Rectal smooth muscle tissue (tissue), 1 donor: Measurements from ENCODE around the gene CA5A.

ENCODE experiments used
- H3K27ac ChIP-seq: one replicate; pipeline ENCODE4 v1.7.0; 2013; ENCODE audit warnings: low read depth, low read length, inconsistent platforms
- H3K27me3 ChIP-seq: one replicate; pipeline ENCODE4 v1.7.0; 2013; ENCODE audit warnings: low read length; ENCODE audit not compliant: control insufficient read depth, insufficient read depth
- H3K36me3 ChIP-seq: one replicate; pipeline ENCODE4 v1.7.0; 2013; ENCODE audit warnings: low read length; ENCODE audit not compliant: control insufficient read depth, insufficient read depth
- H3K4me1 ChIP-seq: one replicate; pipeline ENCODE4 v1.7.0; 2013; ENCODE audit warnings: low read length; ENCODE audit not compliant: control insufficient read depth, insufficient read depth
- H3K4me3 ChIP-seq: one replicate; pipeline ENCODE4 v1.7.0; 2013; ENCODE audit warnings: low read length
- H3K9ac ChIP-seq: one replicate; pipeline ENCODE4 v1.7.0; 2013; ENCODE audit warnings: low read length

CA5A gene

GRCh38 chr16:87847467-87847784 lies 88.9 kb downstream of the CA5A start:
- no peaks in the 10 kb centered on the region for H3K4me1 ChIP-seq
- no peak overlapping the region for H3K9ac ChIP-seq
- no peaks in the 10 kb centered on the region for H3K36me3 ChIP-seq
- no peaks in the 10 kb centered on the region for H3K27me3 ChIP-seq
- no peak overlapping the region for H3K27ac ChIP-seq
- H3K4me3 ChIP-seq: no peak overlapping the region

GRCh38 chr16:87846705-87847466 lies 89.4 kb downstream of the CA5A start:
- no peak overlapping the region for H3K4me3 ChIP-seq
- no peak overlapping the region for H3K9ac ChIP-seq
- H3K36me3 ChIP-seq: no peaks in the 10 kb centered on the region
- H3K4me1 ChIP-seq: no peaks in the 10 kb centered on the region
- no peak overlapping the region for H3K27ac ChIP-seq
- H3K27me3 ChIP-seq: no peaks in the 10 kb centered on the region

- H3K27me3 ChIP-seq: no peaks in the 10 kb centered on the region
- H3K27ac ChIP-seq: no peak overlapping the region
- no peaks in the 10 kb centered on the region for H3K4me1 ChIP-seq
- no peaks in the 10 kb centered on the region for H3K36me3 ChIP-seq
- H3K4me3 ChIP-seq: no peak overlapping the region
- no peak overlapping the region for H3K9ac ChIP-seq
Observed at GRCh38 chr16:87845807-87846619, 90.3 kb downstream of the CA5A start.

GRCh38 chr16:87845213-87845612 lies 91.1 kb downstream of the CA5A start:
- no peaks in the 10 kb centered on the region for H3K36me3 ChIP-seq
- no peak overlapping the region for H3K9ac ChIP-seq
- no peak overlapping the region for H3K27ac ChIP-seq
- H3K27me3 ChIP-seq: no peaks in the 10 kb centered on the region
- H3K4me3 ChIP-seq: no peak overlapping the region
- no peaks in the 10 kb centered on the region for H3K4me1 ChIP-seq

- Histone ChIP-seq H3K27me3 (no peaks in the 10 kb centered on the region), H3K27ac (no peak overlapping the region), H3K9ac (no peak overlapping the region), H3K36me3 (no peaks in the 10 kb centered on the region), H3K4me3 (no peak overlapping the region), H3K4me1 (no peaks in the 10 kb centered on the region)
Observed at GRCh38 chr16:87844809-87845208, 91.5 kb downstream of the CA5A start.

GRCh38 chr16:87844120-87844733 lies 92.1 kb downstream of the CA5A start:
- H3K27me3 ChIP-seq: no peaks in the 10 kb centered on the region
- no peak overlapping the region for H3K27ac ChIP-seq
- H3K4me3 ChIP-seq: no peak overlapping the region
- no peaks in the 10 kb centered on the region for H3K4me1 ChIP-seq
- H3K36me3 ChIP-seq: no peaks in the 10 kb centered on the region
- H3K9ac ChIP-seq: no peak overlapping the region

GRCh38 chr16:87843678-87844105 lies 92.6 kb downstream of the CA5A start:
- Histone ChIP-seq H3K27me3 (no peaks in the 10 kb centered on the region), H3K27ac (no peak overlapping the region), H3K9ac (no peak overlapping the region), H3K4me3 (no peak overlapping the region), H3K4me1 (no peaks in the 10 kb centered on the region), H3K36me3 (no peaks in the 10 kb centered on the region)

GRCh38 chr16:87842209-87842869 lies 94.0 kb downstream of the CA5A start:
- Histone ChIP-seq H3K27ac (no peak overlapping the region), H3K36me3 (peaks cover under 1% of the 10 kb centered on the region), H3K4me1 (no peaks in the 10 kb centered on the region), H3K27me3 (no peaks in the 10 kb centered on the region), H3K4me3 (no peak overlapping the region), H3K9ac (no peak overlapping the region)

- Histone ChIP-seq H3K27me3 (no peaks in the 10 kb centered on the region), H3K36me3 (peaks cover 7% of the 10 kb centered on the region), H3K9ac (no peak overlapping the region), H3K4me3 (no peak overlapping the region), H3K27ac (no peak overlapping the region), H3K4me1 (no peaks in the 10 kb centered on the region)
Observed at GRCh38 chr16:87841340-87842208, 94.8 kb downstream of the CA5A start.

- Histone ChIP-seq H3K27me3 (no peaks in the 10 kb centered on the region), H3K9ac (no peak overlapping the region), H3K4me1 (no peaks in the 10 kb centered on the region), H3K4me3 (no peak overlapping the region), H3K27ac (no peak overlapping the region), H3K36me3 (peaks cover 11% of the 10 kb centered on the region)
Observed at GRCh38 chr16:87840271-87840978, 95.9 kb downstream of the CA5A start.

GRCh38 chr16:87839542-87840270 lies 96.6 kb downstream of the CA5A start:
- Histone ChIP-seq H3K9ac (no peak overlapping the region), H3K36me3 (peaks cover 11% of the 10 kb centered on the region), H3K4me1 (no peaks in the 10 kb centered on the region), H3K27me3 (no peaks in the 10 kb centered on the region), H3K4me3 (no peak overlapping the region), H3K27ac (no peak overlapping the region)
